Measurements from ENCODE around the gene SNF8. TPM values are rescaled to one million over a fixed set of nuclear protein-coding genes. Genes with fewer than 3 reads are reported as not detected.
A peak's percentile ranks its signal among the peaks of the same experiment; 100 is the strongest.

Gene SNF8
- polyA plus RNA-seq, 1 donor from 2014 or later: 171 TPM

- Histone ChIP-seq H3K9ac (ENCODE audit: low read length) (peak overlapping the region; percentile 92), H4K20me1 (ENCODE audit: insufficient read depth) (no peaks in the 10 kb centered on the region), H3K36me3 (ENCODE audit: insufficient read depth, low read length) (no peaks in the 10 kb centered on the region), H3K27ac (ENCODE audit: low read length) (peak overlapping the region; percentile 87), H3K4me3 (ENCODE audit: low read length) (peak overlapping the region; percentile 72), H3K79me2 (replicated peaks; ENCODE audit: insufficient read depth, low read length) (peaks cover 38% of the 10 kb centered on the region), H3K4me2 (ENCODE audit: low read length) (peak overlapping the region; percentile 35), H3K27me3 (ENCODE audit: insufficient read depth, low read depth, low read length) (no peaks in the 10 kb centered on the region), H3K9me2 (ENCODE audit: insufficient read depth, low read length) (no peaks in the 10 kb centered on the region), H2AFZ (ENCODE audit: low read depth, low read length) (peak overlapping the region; percentile 38), H3F3A (ENCODE audit: insufficient read depth, low read length, poor library complexity, severe bottlenecking) (no peaks in the 10 kb centered on the region), H3K9me3 (ENCODE audit: low read length) (no peaks in the 10 kb centered on the region)
- TF ChIP-seq, protein P1, sequence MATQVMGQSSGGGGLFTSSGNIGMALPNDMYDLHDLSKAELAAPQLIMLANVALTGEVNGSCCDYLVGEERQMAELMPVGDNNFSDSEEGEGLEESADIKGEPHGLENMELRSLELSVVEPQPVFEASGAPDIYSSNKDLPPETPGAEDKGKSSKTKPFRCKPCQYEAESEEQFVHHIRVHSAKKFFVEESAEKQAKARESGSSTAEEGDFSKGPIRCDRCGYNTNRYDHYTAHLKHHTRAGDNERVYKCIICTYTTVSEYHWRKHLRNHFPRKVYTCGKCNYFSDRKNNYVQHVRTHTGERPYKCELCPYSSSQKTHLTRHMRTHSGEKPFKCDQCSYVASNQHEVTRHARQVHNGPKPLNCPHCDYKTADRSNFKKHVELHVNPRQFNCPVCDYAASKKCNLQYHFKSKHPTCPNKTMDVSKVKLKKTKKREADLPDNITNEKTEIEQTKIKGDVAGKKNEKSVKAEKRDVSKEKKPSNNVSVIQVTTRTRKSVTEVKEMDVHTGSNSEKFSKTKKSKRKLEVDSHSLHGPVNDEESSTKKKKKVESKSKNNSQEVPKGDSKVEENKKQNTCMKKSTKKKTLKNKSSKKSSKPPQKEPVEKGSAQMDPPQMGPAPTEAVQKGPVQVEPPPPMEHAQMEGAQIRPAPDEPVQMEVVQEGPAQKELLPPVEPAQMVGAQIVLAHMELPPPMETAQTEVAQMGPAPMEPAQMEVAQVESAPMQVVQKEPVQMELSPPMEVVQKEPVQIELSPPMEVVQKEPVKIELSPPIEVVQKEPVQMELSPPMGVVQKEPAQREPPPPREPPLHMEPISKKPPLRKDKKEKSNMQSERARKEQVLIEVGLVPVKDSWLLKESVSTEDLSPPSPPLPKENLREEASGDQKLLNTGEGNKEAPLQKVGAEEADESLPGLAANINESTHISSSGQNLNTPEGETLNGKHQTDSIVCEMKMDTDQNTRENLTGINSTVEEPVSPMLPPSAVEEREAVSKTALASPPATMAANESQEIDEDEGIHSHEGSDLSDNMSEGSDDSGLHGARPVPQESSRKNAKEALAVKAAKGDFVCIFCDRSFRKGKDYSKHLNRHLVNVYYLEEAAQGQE (IDR thresholded peaks at IDR 0.05; ENCODE audit: borderline replicate concordance): no peak
- TF ChIP-seq POLR2AphosphoS5 (IDR thresholded peaks at IDR 0.05): peak; percentile 51
Observed at GRCh38 chr17:48908853-48909394, 35.7 kb downstream of the SNF8 start.

- no peaks in the 10 kb centered on the region for H3K9me3 ChIP-seq (ENCODE audit: low read length)
- H3K9me2 ChIP-seq (ENCODE audit: insufficient read depth, low read length): no peaks in the 10 kb centered on the region
- H3K36me3 ChIP-seq (ENCODE audit: insufficient read depth, low read length): no peaks in the 10 kb centered on the region
- H4K20me1 ChIP-seq (ENCODE audit: insufficient read depth): no peaks in the 10 kb centered on the region
- peak within 1 kb of the TSS; percentile 72 for H3K4me3 ChIP-seq (ENCODE audit: low read length)
- peak within 1 kb of the TSS; percentile 40 for H2AFZ ChIP-seq (ENCODE audit: low read depth, low read length)
- H3K4me2 ChIP-seq (ENCODE audit: low read length): peak within 1 kb of the TSS; percentile 82
- no peaks in the 10 kb centered on the region for H3K27me3 ChIP-seq (ENCODE audit: insufficient read depth, low read depth, low read length)
- TF ChIP-seq, protein P2, sequence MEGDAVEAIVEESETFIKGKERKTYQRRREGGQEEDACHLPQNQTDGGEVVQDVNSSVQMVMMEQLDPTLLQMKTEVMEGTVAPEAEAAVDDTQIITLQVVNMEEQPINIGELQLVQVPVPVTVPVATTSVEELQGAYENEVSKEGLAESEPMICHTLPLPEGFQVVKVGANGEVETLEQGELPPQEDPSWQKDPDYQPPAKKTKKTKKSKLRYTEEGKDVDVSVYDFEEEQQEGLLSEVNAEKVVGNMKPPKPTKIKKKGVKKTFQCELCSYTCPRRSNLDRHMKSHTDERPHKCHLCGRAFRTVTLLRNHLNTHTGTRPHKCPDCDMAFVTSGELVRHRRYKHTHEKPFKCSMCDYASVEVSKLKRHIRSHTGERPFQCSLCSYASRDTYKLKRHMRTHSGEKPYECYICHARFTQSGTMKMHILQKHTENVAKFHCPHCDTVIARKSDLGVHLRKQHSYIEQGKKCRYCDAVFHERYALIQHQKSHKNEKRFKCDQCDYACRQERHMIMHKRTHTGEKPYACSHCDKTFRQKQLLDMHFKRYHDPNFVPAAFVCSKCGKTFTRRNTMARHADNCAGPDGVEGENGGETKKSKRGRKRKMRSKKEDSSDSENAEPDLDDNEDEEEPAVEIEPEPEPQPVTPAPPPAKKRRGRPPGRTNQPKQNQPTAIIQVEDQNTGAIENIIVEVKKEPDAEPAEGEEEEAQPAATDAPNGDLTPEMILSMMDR (IDR thresholded peaks at IDR 0.05; ENCODE audit: poor library complexity, severe bottlenecking): peak; percentile 64
- peak; percentile 52 for TF ChIP-seq EP300 (conservative IDR thresholded peaks at IDR 0.05; ENCODE audit: poor library complexity, severe bottlenecking)
- peak; percentile 89 for TF ChIP-seq TAF1 (IDR thresholded peaks at IDR 0.05; ENCODE audit: low read depth)
- TF ChIP-seq MXI1 (conservative IDR thresholded peaks at IDR 0.05; ENCODE audit: poor library complexity, severe bottlenecking): peak; percentile 72
- peak; percentile 1 for TF ChIP-seq SMC3 (conservative IDR thresholded peaks at IDR 0.05; ENCODE audit: poor library complexity)
- peak; percentile 88 for TF ChIP-seq POLR2AphosphoS5 (IDR thresholded peaks at IDR 0.05)
- TF ChIP-seq, protein P1 (IDR thresholded peaks at IDR 0.05; ENCODE audit: borderline replicate concordance): peak; percentile 51
- TF ChIP-seq EZH2 (IDR thresholded peaks at IDR 0.05; ENCODE audit: borderline replicate concordance, insufficient read depth, low read length, poor library complexity, severe bottlenecking): no peak
- peak; percentile 18 for TF ChIP-seq RAD21 (conservative IDR thresholded peaks at IDR 0.05)
- peaks cover 36% of the 10 kb centered on the region for H3K79me2 ChIP-seq (replicated peaks; ENCODE audit: insufficient read depth, low read length)
- H3K27ac ChIP-seq (ENCODE audit: low read length): peak within 1 kb of the TSS; percentile 87
- peak within 1 kb of the TSS; percentile 92 for H3K9ac ChIP-seq (ENCODE audit: low read length)
- H3F3A ChIP-seq (ENCODE audit: insufficient read depth, low read length, poor library complexity, severe bottlenecking): no peaks in the 10 kb centered on the region
Observed at GRCh38 chr17:48908047-48908843, 36.4 kb downstream of the SNF8 start, which contains the start of gene UBE2Z. UBE2Z (plus strand) TSS chr17:48908407; CDS start chr17:48908504, 97 bp downstream.
